H54 (cell line): ENCODE measurements around the gene SAAL1.

ENCODE experiments used
- DNase-seq: peaks from one replicate; pipeline ENCODE4 v3.0.0; 2011; ENCODE audit warnings: low spot score, mixed read lengths; ENCODE audit not compliant: insufficient read length
- FAIRE-seq: peaks from 3 replicates; lab custom pipeline; 2011; peaks lifted over from hg19 to GRCh38; lab: Jason Lieb, UNC
- POLR2A ChIP-seq: IDR thresholded peaks from 2 replicates; pipeline ENCODE4 v1.6.1; 2011; ENCODE audit warnings: low read depth, mild to moderate bottlenecking, low read length

The SAAL1 gene

GRCh38 chr11:18064450-18065054 is 41.3 kb downstream of the SAAL1 start:
- TF ChIP-seq POLR2A = no peak
- DNase-seq = no peak
- FAIRE-seq = no peak

GRCh38 chr11:18063862-18064434 is 41.9 kb downstream of the SAAL1 start:
- TF ChIP-seq POLR2A = no peak
- DNase-seq (no peak), FAIRE-seq (no peak)

GRCh38 chr11:18063125-18063524 is 42.8 kb downstream of the SAAL1 start:
- DNase-seq = no peak
- TF ChIP-seq POLR2A = no peak
- FAIRE-seq = no peak

- TF ChIP-seq POLR2A = no peak
- DNase-seq (no peak), FAIRE-seq (no peak)
These were observed 44.5 kb downstream of the SAAL1 start for GRCh38 chr11:18061351-18061750.

- no peak for TF ChIP-seq POLR2A
- FAIRE-seq (no peak), DNase-seq (no peak)
These were observed 49.2 kb downstream of the SAAL1 start for GRCh38 chr11:18056561-18057181.

GRCh38 chr11:18054511-18055103 is 51.3 kb downstream of the SAAL1 start:
- DNase-seq (no peak), FAIRE-seq (no peak)
- TF ChIP-seq POLR2A = no peak

GRCh38 chr11:18050848-18051247 is 55.0 kb downstream of the SAAL1 start:
- FAIRE-seq (no peak), DNase-seq (no peak)
- no peak for TF ChIP-seq POLR2A

- FAIRE-seq (no peak), DNase-seq (no peak)
- TF ChIP-seq POLR2A = no peak
These were observed 59.6 kb downstream of the SAAL1 start, which contains the start of gene TPH1 for GRCh38 chr11:18046116-18046777. TSS of gene TPH1 (minus strand) at chr11:18046269. CDS start at chr11:18040762, 5,507 bp downstream.

- FAIRE-seq (no peak), DNase-seq (no peak)
- TF ChIP-seq POLR2A = no peak
These were observed 69.4 kb downstream of the SAAL1 start for GRCh38 chr11:18036456-18036855.
